ENCODE data around the gene VRK2. TPM values are rescaled to one million over a fixed set of nuclear protein-coding genes. Genes with fewer than 3 reads are reported as not detected.
A peak's percentile ranks its signal among the peaks of the same experiment; 100 is the strongest.
"Not testable (repeated sequence)": the region's sequence is repeated elsewhere in the genome, so short reads cannot be mapped to it uniquely, and the experiment has no call there.

Gene VRK2
- total RNA-seq, 2 experiments from 2014 or later: 23.3 to 26.3 TPM

DNA sequence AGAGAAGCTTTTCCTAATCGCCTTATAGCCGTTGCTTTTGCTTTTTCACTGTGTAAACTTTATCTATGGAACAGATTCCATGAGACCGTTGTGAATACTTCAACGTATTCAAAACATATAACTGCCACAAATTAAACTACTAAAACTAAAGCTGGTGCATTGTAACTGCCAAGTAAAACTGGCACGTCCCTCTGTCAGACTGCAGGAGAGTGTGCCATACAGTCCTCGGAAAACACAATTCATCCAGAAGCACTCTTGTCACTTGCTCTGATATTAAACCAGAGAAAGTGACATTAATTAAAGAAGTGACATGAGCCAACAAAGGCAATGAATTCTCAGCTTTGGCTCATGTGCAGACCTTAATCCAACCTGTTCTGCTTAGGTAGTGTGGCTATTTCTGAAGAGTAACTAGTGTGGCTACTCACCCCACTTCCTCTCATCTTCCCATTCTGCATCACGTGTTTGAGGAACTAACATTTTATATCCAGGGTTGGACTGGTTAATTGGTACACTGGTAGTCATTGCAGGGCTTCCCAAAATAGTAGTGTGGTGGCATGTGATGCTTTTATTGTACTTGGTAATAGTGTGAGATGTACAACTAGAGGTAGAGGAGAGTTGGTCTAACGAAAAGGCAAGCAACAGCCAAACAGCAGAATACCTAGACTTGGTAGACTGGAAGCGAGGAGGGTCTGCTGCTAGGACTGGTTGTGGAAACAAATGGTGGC lies 9.7 kb downstream of the VRK2 start:
- peaks cover 11% of the 10 kb centered on the region for H3K4me1 Mint-ChIP-seq (ENCODE audit: low read depth)
- H3K4me3 Mint-ChIP-seq: no peak overlapping the region
- POLR2A ChIA-PET: no interaction called here
- no peaks in the 10 kb centered on the region for H3K27me3 Mint-ChIP-seq
- peaks cover 22% of the 10 kb centered on the region for H3K36me3 Mint-ChIP-seq
- intact Hi-C loops (cut with micrococcal nuclease): no loop called here
- H3K27ac Mint-ChIP-seq: no peak overlapping the region
- DNase-seq: no peak
- CTCF ChIA-PET: no interaction called here
- H3K9me3 Mint-ChIP-seq: no peaks in the 10 kb centered on the region

- Mint-ChIP-seq H3K36me3 (peaks cover 18% of the 10 kb centered on the region), H3K27me3 (no peaks in the 10 kb centered on the region), H3K9me3 (no peaks in the 10 kb centered on the region), H3K4me1 (ENCODE audit: low read depth) (peaks cover 18% of the 10 kb centered on the region), H3K27ac (no peak overlapping the region), H3K4me3 (no peak overlapping the region)
- CTCF ChIA-PET: no interaction called here
- intact Hi-C loops (cut with micrococcal nuclease): no loop called here
- POLR2A ChIA-PET: no interaction called here
- no peak for DNase-seq
These were observed 11.3 kb downstream of the VRK2 start for GRCh38 chr2:58057707-58058530.

DNA sequence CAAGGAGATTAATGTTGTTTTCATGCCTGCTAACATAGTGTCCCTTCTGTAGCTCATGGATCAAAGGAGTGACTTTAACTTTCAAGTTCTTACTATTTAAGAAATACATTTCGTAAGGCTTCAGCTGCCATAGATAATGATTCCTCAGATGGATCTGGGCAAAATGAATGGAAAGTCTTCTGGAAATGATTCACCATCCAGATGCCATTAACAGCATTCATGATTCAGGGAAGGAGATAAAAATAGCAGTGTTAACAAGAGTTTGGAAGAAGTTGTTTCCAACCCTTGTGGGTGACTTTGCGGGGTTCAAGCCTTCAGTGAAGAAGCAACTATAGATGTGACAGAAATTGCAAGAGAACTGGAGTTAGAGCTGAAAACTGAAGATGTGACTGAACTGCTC lies 17.0 kb downstream of the VRK2 start:
- Mint-ChIP-seq H3K27ac (peak overlapping the region; percentile 19), H3K36me3 (peaks cover 21% of the 10 kb centered on the region), H3K9me3 (peaks cover 5% of the 10 kb centered on the region), H3K27me3 (no peaks in the 10 kb centered on the region), H3K4me1 (ENCODE audit: low read depth) (peaks cover 41% of the 10 kb centered on the region), H3K4me3 (no peak overlapping the region)
- intact Hi-C loops (cut with micrococcal nuclease): no loop called here
- DNase-seq: no peak
- POLR2A ChIA-PET: no interaction called here
- CTCF ChIA-PET: interaction anchor here (1.0 to 1.8 kb wide), 2 partner anchors 17 to 40 kb away, joined by 3 to 4 read pairs; partner anchors contain the start of gene VRK2

DNA sequence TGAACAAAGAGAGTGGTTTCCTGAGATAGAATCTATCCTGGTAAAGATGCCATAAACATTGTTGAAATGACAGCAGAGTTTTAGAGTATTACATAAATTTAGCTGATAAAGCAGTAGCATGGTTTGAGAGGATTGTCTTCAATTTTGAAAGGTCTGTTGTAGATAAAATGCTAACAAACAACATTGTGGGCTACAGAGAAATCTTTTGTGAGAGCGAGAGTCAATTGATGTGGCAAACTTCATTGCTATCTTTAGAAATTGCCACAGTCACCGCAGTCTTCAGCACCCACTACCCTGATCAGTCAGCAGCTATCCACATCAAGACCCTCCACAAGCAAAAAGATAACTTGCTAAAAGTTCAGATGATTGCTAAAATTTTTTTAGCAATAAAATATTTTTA lies 17.5 kb downstream of the VRK2 start:
- Mint-ChIP-seq H3K9me3 (peaks cover 9% of the 10 kb centered on the region), H3K36me3 (peaks cover 23% of the 10 kb centered on the region), H3K27me3 (no peaks in the 10 kb centered on the region), H3K4me1 (ENCODE audit: low read depth) (peaks cover 41% of the 10 kb centered on the region), H3K27ac (peak overlapping the region; percentile 19), H3K4me3 (no peak overlapping the region)
- intact Hi-C loops (cut with micrococcal nuclease): no loop called here
- ChIA-PET POLR2A (no interaction called here), CTCF (interaction anchor here (1.0 kb wide), 1 partner anchor 41 kb away, joined by 3 read pairs; no protein-coding TSS in a partner anchor)
- DNase-seq: peak; percentile 17

DNA sequence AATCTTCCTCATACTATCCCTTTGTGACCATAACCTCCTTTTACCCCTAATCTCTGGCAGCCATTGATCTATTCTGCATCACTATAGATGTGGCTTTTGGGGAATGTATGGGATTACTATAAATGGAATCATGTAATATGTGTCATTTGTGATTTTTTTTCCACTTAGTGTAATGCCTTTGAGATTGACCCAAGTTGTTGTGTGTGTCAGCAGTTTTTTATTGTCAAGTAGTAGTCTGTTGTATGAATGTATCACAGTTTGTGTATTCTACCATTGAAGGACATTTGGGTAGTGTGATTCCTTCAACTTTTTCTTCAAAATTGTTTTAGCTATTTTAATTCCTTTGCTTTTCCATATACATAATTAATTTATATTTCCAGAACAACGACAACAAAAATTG lies 18.6 kb downstream of the VRK2 start:
- no peak for DNase-seq
- CTCF ChIA-PET: interaction anchor here (0.7 kb wide), 1 partner anchor 305 kb away, joined by 3 read pairs; no protein-coding TSS in a partner anchor
- Mint-ChIP-seq H3K27me3 (no peaks in the 10 kb centered on the region), H3K4me1 (ENCODE audit: low read depth) (peaks cover 43% of the 10 kb centered on the region), H3K27ac (no peak overlapping the region), H3K4me3 (no peak overlapping the region), H3K36me3 (peaks cover 25% of the 10 kb centered on the region), H3K9me3 (peaks cover 14% of the 10 kb centered on the region)
- intact Hi-C loops (cut with micrococcal nuclease): no loop called here
- POLR2A ChIA-PET: no interaction called here

DNA sequence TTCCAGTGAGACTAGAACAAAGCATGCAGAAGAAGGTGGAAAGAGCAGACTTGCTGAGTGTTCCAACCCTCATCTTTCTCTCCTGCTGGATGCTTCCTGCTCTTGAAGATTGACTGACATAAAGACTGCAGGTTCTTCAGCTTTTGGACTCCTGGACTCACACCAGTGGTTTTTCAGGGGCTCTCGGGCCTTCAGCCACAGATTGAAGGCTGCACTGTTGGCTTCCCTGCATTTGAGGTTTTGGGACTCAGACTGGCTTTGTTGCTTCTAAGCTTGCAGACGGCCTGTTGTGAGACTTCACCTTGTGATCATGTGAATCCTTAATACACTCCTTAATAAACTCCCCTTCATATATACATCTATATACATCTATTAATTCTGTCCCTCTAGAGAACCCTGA lies 20.4 kb downstream of the VRK2 start:
- POLR2A ChIA-PET: no interaction called here
- Mint-ChIP-seq H3K36me3 (peaks cover 29% of the 10 kb centered on the region), H3K4me3 (no peak overlapping the region), H3K27me3 (no peaks in the 10 kb centered on the region), H3K4me1 (ENCODE audit: low read depth) (peaks cover 52% of the 10 kb centered on the region), H3K27ac (no peak overlapping the region), H3K9me3 (peaks cover 14% of the 10 kb centered on the region)
- CTCF ChIA-PET: no interaction called here
- intact Hi-C loops (cut with micrococcal nuclease): no loop called here
- no peak for DNase-seq

DNA sequence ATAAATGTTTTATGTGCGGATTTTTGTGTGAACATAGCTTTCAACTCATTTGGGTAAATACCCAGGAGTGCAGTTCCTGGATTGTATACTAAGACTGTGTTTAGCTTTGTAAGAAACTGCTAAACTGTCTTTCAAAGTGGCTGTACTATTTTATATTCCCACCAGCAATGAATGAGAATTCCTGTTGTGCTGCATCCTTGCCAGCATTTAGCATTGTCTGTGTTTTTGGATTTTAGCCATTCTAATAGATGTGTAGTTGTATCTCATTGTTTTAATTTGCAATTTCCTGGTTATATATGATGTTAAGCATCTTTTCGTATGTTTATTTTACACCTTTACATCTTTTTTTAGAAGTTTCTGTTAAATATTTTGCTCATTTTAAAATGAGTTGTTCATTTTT lies 24.2 kb downstream of the VRK2 start:
- Mint-ChIP-seq H3K4me3 (no peak overlapping the region), H3K27me3 (no peaks in the 10 kb centered on the region), H3K36me3 (peaks cover 35% of the 10 kb centered on the region), H3K4me1 (ENCODE audit: low read depth) (peaks cover 30% of the 10 kb centered on the region), H3K9me3 (peaks cover 21% of the 10 kb centered on the region), H3K27ac (no peak overlapping the region)
- POLR2A ChIA-PET: no interaction called here
- CTCF ChIA-PET: no interaction called here
- intact Hi-C loops (cut with micrococcal nuclease): no loop called here
- no peak for DNase-seq

DNA sequence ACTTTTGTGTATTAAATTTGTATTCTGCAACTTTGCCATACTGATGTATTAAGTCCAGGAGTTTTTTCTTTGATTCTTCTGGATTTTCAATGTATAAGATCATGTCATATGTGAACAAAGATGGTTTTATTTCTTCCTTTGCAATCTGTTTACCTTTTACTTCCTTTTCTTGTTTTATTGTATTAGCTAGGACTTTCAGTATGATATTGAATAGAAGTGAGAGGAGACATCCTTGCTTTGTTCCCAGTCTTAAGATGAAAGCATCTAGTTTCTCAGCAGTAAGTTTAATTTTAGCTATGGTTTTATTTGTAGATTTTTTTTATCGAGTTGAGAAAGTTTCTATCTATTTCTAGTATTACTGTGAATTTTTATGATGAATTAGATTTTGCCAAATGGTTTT lies 25.5 kb downstream of the VRK2 start:
- peaks cover 21% of the 10 kb centered on the region for H3K9me3 Mint-ChIP-seq
- no peak for DNase-seq
- H3K27ac Mint-ChIP-seq: no peak overlapping the region
- ChIA-PET CTCF (no interaction called here), POLR2A (interaction anchor here (0.6 kb wide), 1 partner anchor 420 kb away, joined by 7 read pairs; no protein-coding TSS in a partner anchor)
- peaks cover 35% of the 10 kb centered on the region for H3K36me3 Mint-ChIP-seq
- H3K4me3 Mint-ChIP-seq: no peak overlapping the region
- H3K27me3 Mint-ChIP-seq: no peaks in the 10 kb centered on the region
- intact Hi-C loops (cut with micrococcal nuclease): no loop called here
- peaks cover 17% of the 10 kb centered on the region for H3K4me1 Mint-ChIP-seq (ENCODE audit: low read depth)

DNA sequence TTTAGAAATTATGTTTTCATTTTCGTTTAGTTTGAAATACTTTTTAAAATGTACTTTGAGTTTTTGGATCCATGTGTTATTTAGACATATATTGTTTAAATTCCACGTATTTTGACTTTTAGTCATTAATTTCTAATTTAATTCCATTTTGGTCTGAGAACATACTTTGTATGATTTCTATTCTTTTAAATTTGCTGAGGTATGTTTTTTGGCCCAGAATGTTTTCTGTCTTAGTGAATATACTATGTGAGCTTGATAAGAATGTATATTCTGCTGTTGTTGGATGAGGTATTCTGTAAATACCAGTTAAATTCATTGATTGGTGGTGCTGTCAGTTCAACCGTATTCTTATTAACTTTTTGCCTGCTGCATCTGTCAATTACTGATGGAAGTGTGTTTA lies 26.4 kb downstream of the VRK2 start:
- ChIA-PET CTCF (no interaction called here), POLR2A (no interaction called here)
- Mint-ChIP-seq H3K27me3 (no peaks in the 10 kb centered on the region), H3K4me1 (ENCODE audit: low read depth) (peaks cover 17% of the 10 kb centered on the region), H3K4me3 (no peak overlapping the region), H3K9me3 (peaks cover 21% of the 10 kb centered on the region), H3K36me3 (peaks cover 31% of the 10 kb centered on the region), H3K27ac (no peak overlapping the region)
- intact Hi-C loops (cut with micrococcal nuclease): no loop called here
- DNase-seq: no peak

GRCh38 chr2:58073751-58074150 lies 27.1 kb downstream of the VRK2 start:
- Mint-ChIP-seq H3K27me3 (no peaks in the 10 kb centered on the region), H3K4me3 (no peak overlapping the region), H3K9me3 (peaks cover 15% of the 10 kb centered on the region), H3K4me1 (ENCODE audit: low read depth) (peaks cover 17% of the 10 kb centered on the region), H3K36me3 (peaks cover 24% of the 10 kb centered on the region), H3K27ac (no peak overlapping the region)
- DNase-seq: no peak
- POLR2A ChIA-PET: no interaction called here
- intact Hi-C loops (cut with micrococcal nuclease): no loop called here
- CTCF ChIA-PET: no interaction called here

- intact Hi-C loops (cut with micrococcal nuclease): no loop called here
- no peak overlapping the region for H3K4me3 Mint-ChIP-seq
- no peaks in the 10 kb centered on the region for H3K9me3 Mint-ChIP-seq
- peaks cover 5% of the 10 kb centered on the region for H3K36me3 Mint-ChIP-seq
- no peak overlapping the region for H3K27ac Mint-ChIP-seq
- H3K4me1 Mint-ChIP-seq (ENCODE audit: low read depth): peaks cover 2% of the 10 kb centered on the region
- H3K27me3 Mint-ChIP-seq: no peaks in the 10 kb centered on the region
- POLR2A ChIA-PET: no interaction called here
- no peak for DNase-seq
- CTCF ChIA-PET: no interaction called here
These were observed 34.4 kb downstream of the VRK2 start for GRCh38 chr2:58081000-58081399.

GRCh38 chr2:58089081-58089480 lies 42.5 kb downstream of the VRK2 start:
- POLR2A ChIA-PET: no interaction called here
- peaks cover 8% of the 10 kb centered on the region for H3K9me3 Mint-ChIP-seq
- peaks cover 50% of the 10 kb centered on the region for H3K36me3 Mint-ChIP-seq
- H3K4me3 Mint-ChIP-seq: no peak overlapping the region
- CTCF ChIA-PET: no interaction called here
- peaks cover 2% of the 10 kb centered on the region for H3K4me1 Mint-ChIP-seq (ENCODE audit: low read depth)
- no peaks in the 10 kb centered on the region for H3K27me3 Mint-ChIP-seq
- no peak for DNase-seq
- no peak overlapping the region for H3K27ac Mint-ChIP-seq
- intact Hi-C loops (cut with micrococcal nuclease): no loop called here

DNA sequence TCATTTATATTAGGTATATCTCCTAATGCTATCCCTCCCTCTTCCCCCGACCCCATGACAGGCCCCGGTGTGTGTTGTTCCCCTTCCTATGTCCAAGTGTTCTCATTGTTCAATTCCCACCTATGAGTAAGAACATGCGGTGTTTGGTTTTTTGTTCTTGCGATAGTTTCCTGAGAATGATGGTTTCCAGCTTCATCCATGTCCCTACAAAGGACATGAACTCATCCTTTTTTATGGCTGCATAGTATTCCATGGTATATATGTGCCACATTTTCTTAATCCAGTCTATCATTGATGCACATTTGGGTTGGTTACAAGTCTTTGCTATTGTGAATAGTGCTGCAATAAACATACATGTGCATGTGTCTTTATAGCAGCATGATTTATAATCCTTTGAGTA lies 46.2 kb downstream of the VRK2 start:
- intact Hi-C loops (cut with micrococcal nuclease); H3K4me3 Mint-ChIP-seq; POLR2A ChIA-PET; H3K4me1 Mint-ChIP-seq (ENCODE audit: low read depth); CTCF ChIA-PET; H3K27ac Mint-ChIP-seq; H3K27me3 Mint-ChIP-seq; DNase-seq: not testable (repeated sequence)
- Mint-ChIP-seq H3K9me3 (peaks cover 11% of the 10 kb centered on the region), H3K36me3 (peaks cover 57% of the 10 kb centered on the region)

Data from activated CD4-positive, alpha-beta memory T cell treated with anti-CD3 and anti-CD28 coated beads for 36 hours (primary cell).